Lung (tissue), 12 donors: Measurements from ENCODE around the gene ADAMTS3. TPM values are rescaled to one million over a fixed set of nuclear protein-coding genes. Genes with fewer than 3 reads are reported as not detected.

Experiments
- ATAC-seq: fragments of 200-7000 bp; cut with Tn5 transposase; one replicate; pipeline ENCODE4 v1.9.1; 2020; ENCODE audit warnings: moderate number of reproducible peaks; ENCODE audit not compliant: insufficient read depth, low FRiP score
- DNase-seq, 3 donors: peaks; one replicate each; pipeline ENCODE4 v3.0.0-alpha.2; 2013 to 2017
- H3K27ac ChIP-seq, 2 donors: one replicate each; pipeline ENCODE4 v1.5.1; 2013; ENCODE audit warnings: mild to moderate bottlenecking in 2 of 2, moderate library complexity in 2 of 2, control low read depth in 1 of 2, inconsistent platforms in 1 of 2, low read depth in 1 of 2, low read length in 1 of 2
- H3K27me3 ChIP-seq, 3 donors: one replicate each; pipeline ENCODE4 v1.5.1; 2013; ENCODE audit warnings: low read length in 2 of 3; ENCODE audit not compliant: control insufficient read depth in 3 of 3, insufficient read depth in 3 of 3
- H3K36me3 ChIP-seq, 4 donors: one replicate each; pipeline ENCODE4 v1.5.1; 2013; ENCODE audit warnings: low read length in 4 of 4, mild to moderate bottlenecking in 1 of 4, moderate library complexity in 1 of 4; ENCODE audit not compliant: control insufficient read depth in 4 of 4, insufficient read depth in 4 of 4
- H3K4me1 ChIP-seq, 5 donors: one replicate each; pipeline ENCODE4 v1.5.1; 2013; ENCODE audit warnings: low read length in 5 of 5, mild to moderate bottlenecking in 2 of 5, moderate library complexity in 1 of 5; ENCODE audit not compliant: control insufficient read depth in 5 of 5, insufficient read depth in 5 of 5
- H3K4me3 ChIP-seq: one replicate; pipeline ENCODE4 v1.5.1; 2013; ENCODE audit warnings: mild to moderate bottlenecking, control low read depth, moderate library complexity
- H3K9ac ChIP-seq, 2 donors: one replicate each; pipeline ENCODE4 v1.5.1; 2013; ENCODE audit warnings: low read length in 2 of 2, control low read depth in 1 of 2; ENCODE audit not compliant: insufficient read depth in 1 of 2
- H3K9me3 ChIP-seq, 4 donors: one replicate each; pipeline ENCODE4 v1.5.1; 2013; ENCODE audit warnings: low read length in 3 of 4, mild to moderate bottlenecking in 1 of 4, moderate library complexity in 1 of 4; ENCODE audit not compliant: control insufficient read depth in 4 of 4, insufficient read depth in 3 of 4
- CTCF ChIP-seq: IDR thresholded peaks from 2 replicates; pipeline ENCODE4 v1.5.1; 2012; ENCODE audit warnings: mild to moderate bottlenecking; ENCODE audit errors: control extremely low read depth, extremely low read depth
- WGBS, 2 donors: extraction: QIAGEN DNeasy Blood & Tissue Kit; methylation state at CpG; one replicate each; pipeline ENCODE4 v1.1.7; 2013; 5-methylcytosine and 5-hydroxymethylcytosine counted together
- polyA plus RNA-seq, 2 donors: library from polyadenylated mRNA; stranded (reverse); fragments of 200-250 nt; gene quantifications; one replicate each; pipeline ENCODE4 v1.2.1, GENCODE V29; 2013
- total RNA-seq, 2 donors: library from RNA; depleted of rRNA in 1 of 2; stranded (reverse); fragments of >200 nt in 1 of 2; gene quantifications; one replicate each; pipeline ENCODE4 v1.2.1, GENCODE V29; 2014 to 2021
- donor health status: control.
- donor health status: control.
- donor health status: Bipolar disorder and iron deficiency.
- donor health status: healthy.
- donor health status: DM: yes; HTN: yes; CAD: no.

Gene ADAMTS3
- total and polyA plus RNA-seq, 4 donors: 1.1 to 12.9 (median 2.1) TPM

- peak overlapping the region in 1 of 2 donors; percentile 60 for H3K9ac ChIP-seq
These were observed 756 bp upstream of the ADAMTS3 start for GRCh38 chr4:72569719-72570235.

GRCh38 chr4:72567821-72568675, 973 bp downstream of the ADAMTS3 start:
- H3K27me3 ChIP-seq: no peaks in the 10 kb centered on the region
- peak overlapping the region; percentile 1 to 58 for H3K9ac ChIP-seq
- peaks cover 0 to 25% (median 3%) of the 10 kb centered on the region in 5 donors for H3K4me1 ChIP-seq
- 1% methylated on average over 41 of the region's 41 CpGs for WGBS, 2 donors
- ATAC-seq: peak; percentile 79
- no peaks in the 10 kb centered on the region for H3K9me3 ChIP-seq
- H3K36me3 ChIP-seq: no peaks in the 10 kb centered on the region
- H3K27ac ChIP-seq: peak overlapping the region; percentile 59 to 85
- peak; percentile 85 to 93 (median 86) for DNase-seq
- peak overlapping the region; percentile 27 for H3K4me3 ChIP-seq
- TF ChIP-seq CTCF: no peak

More at GRCh38 chr4:72569719-72570235, 756 bp upstream of the ADAMTS3 start:
- H3K36me3 ChIP-seq: no peaks in the 10 kb centered on the region
- ATAC-seq (peak; percentile 13), DNase-seq (no peak)
- no peaks in the 10 kb centered on the region for H3K27me3 ChIP-seq
- no peak for TF ChIP-seq CTCF
- peak overlapping the region; percentile 48 for H3K4me3 ChIP-seq
- H3K4me1 ChIP-seq: peaks cover 0 to 25% (median 6%) of the 10 kb centered on the region in 5 donors
- peak overlapping the region in 1 of 2 donors; percentile 72 for H3K27ac ChIP-seq
- H3K9me3 ChIP-seq: no peaks in the 10 kb centered on the region
- 23 to 28% methylated on average over 15 of the region's 15 CpGs for WGBS, 2 donors

- WGBS, 2 donors: 24 to 28% methylated on average over 1 of the region's 1 CpG
- no peak overlapping the region for H3K9ac ChIP-seq
- ATAC-seq (no peak), DNase-seq (no peak)
- H3K36me3 ChIP-seq: no peaks in the 10 kb centered on the region
- no peak for TF ChIP-seq CTCF
- peaks cover 0 to 25% (median 3%) of the 10 kb centered on the region in 5 donors for H3K4me1 ChIP-seq
- no peaks in the 10 kb centered on the region for H3K9me3 ChIP-seq
- no peaks in the 10 kb centered on the region for H3K27me3 ChIP-seq
- peak overlapping the region in 1 of 2 donors; percentile 5 for H3K27ac ChIP-seq
- no peak overlapping the region for H3K4me3 ChIP-seq
These were observed 2.0 kb downstream of the ADAMTS3 start for GRCh38 chr4:72567036-72567435.
